Liver (tissue), 3 donors: ENCODE measurements around the gene ANO4.

Experiments
- CTCF ChIP-seq: fragments of 150-350 bp; IDR thresholded peaks from 2 replicates; pipeline ENCODE4 v1.5.1; 2017; ENCODE audit warnings: improper control_type of control experiment, low read depth, low read length; ENCODE audit not compliant: missing input control
- EGR1 ChIP-seq, 2 donors: IDR thresholded peaks; 2 replicates each; pipeline ENCODE4 v1.6.1; 2016 to 2018; ENCODE audit warnings: antibody characterized with exemption in 2 of 2, low read depth in 2 of 2
- GABPA ChIP-seq, 2 donors: IDR thresholded peaks in 1 of 2; conservative IDR thresholded peaks in 1 of 2; 2 replicates each; pipeline ENCODE4 v1.6.1; 2016; ENCODE audit warnings: antibody characterized with exemption in 2 of 2, mild to moderate bottlenecking in 1 of 2, moderate library complexity in 1 of 2
- JUND ChIP-seq, 2 donors: IDR thresholded peaks; 2 replicates each; pipeline ENCODE4 v1.6.1; 2016; ENCODE audit warnings: antibody characterized with exemption in 2 of 2
- RAD21 ChIP-seq, 2 donors: IDR thresholded peaks; 2 replicates each; pipeline ENCODE4 v1.6.1; 2016; ENCODE audit warnings: antibody characterized with exemption in 2 of 2, mild to moderate bottlenecking in 2 of 2
- REST ChIP-seq: IDR thresholded peaks from 2 replicates; pipeline ENCODE4 v1.6.1; 2016; ENCODE audit warnings: antibody characterized with exemption, mild to moderate bottlenecking
- SP1 ChIP-seq: IDR thresholded peaks from 2 replicates; pipeline ENCODE4 v1.6.1; 2018; ENCODE audit warnings: antibody characterized with exemption, mild to moderate bottlenecking
- TAF1 ChIP-seq: conservative IDR thresholded peaks from 2 replicates; pipeline ENCODE4 v1.6.1; 2016; ENCODE audit warnings: antibody characterized with exemption, mild to moderate bottlenecking
- YY1 ChIP-seq: IDR thresholded peaks from 2 replicates; pipeline ENCODE4 v1.6.1; 2016; ENCODE audit warnings: antibody characterized with exemption, mild to moderate bottlenecking
- ZBTB33 ChIP-seq: IDR thresholded peaks from 2 replicates; pipeline ENCODE4 v1.6.1; 2016; ENCODE audit warnings: antibody characterized with exemption
- TF ChIP-seq, protein P1 (sequence below): IDR thresholded peaks from 2 replicates; pipeline ENCODE4 v1.6.1; 2016; ENCODE audit warnings: antibody characterized with exemption
- donor health status: healthy.
- donor health status: healthy.

- TF ChIP-seq CTCF (no peak), TAF1 (no peak), ZBTB33 (no peak), REST (no peak), YY1 (no peak), JUND (IDR thresholded peaks at IDR 0.05) (no peak), RAD21 (IDR thresholded peaks at IDR 0.05) (no peak), GABPA (IDR thresholded peaks at IDR 0.05 in 1 of 2, conservative IDR thresholded peaks at IDR 0.05 in 1 of 2) (no peak), SP1 (no peak), EGR1 (IDR thresholded peaks at IDR 0.05; ENCODE audit: low read depth in 2 of 2) (no peak)
- TF ChIP-seq, protein P1, sequence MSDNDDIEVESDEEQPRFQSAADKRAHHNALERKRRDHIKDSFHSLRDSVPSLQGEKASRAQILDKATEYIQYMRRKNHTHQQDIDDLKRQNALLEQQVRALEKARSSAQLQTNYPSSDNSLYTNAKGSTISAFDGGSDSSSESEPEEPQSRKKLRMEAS: no peak
Measured at GRCh38 chr12:100955139-100955538, 160.6 kb downstream of the ANO4 start.
